Measurements from ENCODE around the gene NUBPL. TPM values are rescaled to one million over a fixed set of nuclear protein-coding genes. Genes with fewer than 3 reads are reported as not detected.
"Not testable (repeated sequence)": the region's sequence is repeated elsewhere in the genome, so short reads cannot be mapped to it uniquely, and the experiment has no call there.

Gene NUBPL
- total and polyA plus RNA-seq, 7 donors, result 3.3 to 16.3 (median 8.5) TPM

- Histone ChIP-seq H3K4me1 (no peaks in the 10 kb centered on the region), H3K27me3 (ENCODE audit: insufficient read depth in 3 of 3, low read length in 2 of 3) (no peaks in the 10 kb centered on the region), H3K9me3 (no peaks in the 10 kb centered on the region), H3K36me3 (ENCODE audit: insufficient read depth in 1 of 2, low read depth in 1 of 2) (no peaks in the 10 kb centered on the region), H3K4me3 (no peak overlapping the region), H3K27ac (no peak overlapping the region)
- intact Hi-C loops (cut with DNase I), result no loop called here
- TF ChIP-seq, protein P1, sequence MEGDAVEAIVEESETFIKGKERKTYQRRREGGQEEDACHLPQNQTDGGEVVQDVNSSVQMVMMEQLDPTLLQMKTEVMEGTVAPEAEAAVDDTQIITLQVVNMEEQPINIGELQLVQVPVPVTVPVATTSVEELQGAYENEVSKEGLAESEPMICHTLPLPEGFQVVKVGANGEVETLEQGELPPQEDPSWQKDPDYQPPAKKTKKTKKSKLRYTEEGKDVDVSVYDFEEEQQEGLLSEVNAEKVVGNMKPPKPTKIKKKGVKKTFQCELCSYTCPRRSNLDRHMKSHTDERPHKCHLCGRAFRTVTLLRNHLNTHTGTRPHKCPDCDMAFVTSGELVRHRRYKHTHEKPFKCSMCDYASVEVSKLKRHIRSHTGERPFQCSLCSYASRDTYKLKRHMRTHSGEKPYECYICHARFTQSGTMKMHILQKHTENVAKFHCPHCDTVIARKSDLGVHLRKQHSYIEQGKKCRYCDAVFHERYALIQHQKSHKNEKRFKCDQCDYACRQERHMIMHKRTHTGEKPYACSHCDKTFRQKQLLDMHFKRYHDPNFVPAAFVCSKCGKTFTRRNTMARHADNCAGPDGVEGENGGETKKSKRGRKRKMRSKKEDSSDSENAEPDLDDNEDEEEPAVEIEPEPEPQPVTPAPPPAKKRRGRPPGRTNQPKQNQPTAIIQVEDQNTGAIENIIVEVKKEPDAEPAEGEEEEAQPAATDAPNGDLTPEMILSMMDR (IDR thresholded peaks at IDR 0.05), result no peak
- DNase-seq, result no peak
- no peak for ATAC-seq
Observed at GRCh38 chr14:31806249-31806648, 245.0 kb downstream of the NUBPL start.

DNA sequence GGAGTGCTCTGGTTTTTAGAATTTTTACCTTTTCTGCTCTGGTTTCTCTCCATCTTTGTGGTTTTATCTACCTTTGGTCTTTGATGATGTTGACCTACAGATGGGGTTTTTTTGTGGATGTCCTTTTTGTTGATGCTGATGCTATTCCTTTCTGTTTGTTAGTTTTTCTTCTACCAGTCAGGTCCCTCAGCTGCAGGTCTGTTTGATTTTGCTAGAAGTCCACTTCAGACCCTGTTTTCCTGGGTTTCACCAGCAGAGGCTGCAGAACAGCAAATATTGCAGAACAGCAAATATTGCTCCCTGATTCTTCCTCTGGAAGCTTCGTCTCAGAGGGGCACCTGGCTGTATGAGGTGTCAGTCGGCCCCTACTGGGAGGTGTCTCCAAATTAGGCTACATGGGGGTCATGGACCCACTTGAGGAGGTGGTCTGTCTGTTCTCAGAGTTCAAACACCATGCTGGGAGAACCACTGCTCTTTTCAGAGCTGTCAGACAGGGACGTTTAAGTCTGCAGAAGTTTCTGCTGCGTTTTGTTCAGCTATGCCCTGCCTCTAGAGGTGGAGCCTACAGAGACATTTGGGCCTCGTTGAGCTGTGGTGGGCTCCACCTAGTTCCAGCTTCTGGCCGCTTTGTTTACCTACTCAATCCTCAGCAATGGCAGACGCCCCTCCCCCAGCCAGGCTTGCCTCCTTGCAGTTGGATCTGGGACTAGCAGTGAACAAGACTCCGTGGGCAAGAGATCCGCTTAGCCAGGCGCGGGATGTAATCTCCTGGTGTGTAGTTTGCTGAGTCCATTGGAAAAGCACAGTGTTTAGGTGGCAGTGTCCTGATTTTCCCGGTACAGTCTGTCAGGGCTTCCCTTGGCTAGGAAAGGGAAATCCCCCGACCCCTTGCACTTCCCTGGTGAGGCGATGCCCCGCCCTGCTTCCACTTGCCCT, 250.8 kb downstream of the NUBPL start:
- intact Hi-C loops (cut with DNase I); H3K27ac ChIP-seq; H3K27me3 ChIP-seq (ENCODE audit: insufficient read depth in 3 of 3, low read length in 2 of 3); H3K9me3 ChIP-seq; DNase-seq; H3K4me1 ChIP-seq; H3K36me3 ChIP-seq (ENCODE audit: insufficient read depth in 1 of 2, low read depth in 1 of 2); ATAC-seq; H3K4me3 ChIP-seq: not testable (repeated sequence)
- WGBS, 3 donors, result 84 to 90% (median 85%) methylated on average over 15 of the region's 15 CpGs

DNA sequence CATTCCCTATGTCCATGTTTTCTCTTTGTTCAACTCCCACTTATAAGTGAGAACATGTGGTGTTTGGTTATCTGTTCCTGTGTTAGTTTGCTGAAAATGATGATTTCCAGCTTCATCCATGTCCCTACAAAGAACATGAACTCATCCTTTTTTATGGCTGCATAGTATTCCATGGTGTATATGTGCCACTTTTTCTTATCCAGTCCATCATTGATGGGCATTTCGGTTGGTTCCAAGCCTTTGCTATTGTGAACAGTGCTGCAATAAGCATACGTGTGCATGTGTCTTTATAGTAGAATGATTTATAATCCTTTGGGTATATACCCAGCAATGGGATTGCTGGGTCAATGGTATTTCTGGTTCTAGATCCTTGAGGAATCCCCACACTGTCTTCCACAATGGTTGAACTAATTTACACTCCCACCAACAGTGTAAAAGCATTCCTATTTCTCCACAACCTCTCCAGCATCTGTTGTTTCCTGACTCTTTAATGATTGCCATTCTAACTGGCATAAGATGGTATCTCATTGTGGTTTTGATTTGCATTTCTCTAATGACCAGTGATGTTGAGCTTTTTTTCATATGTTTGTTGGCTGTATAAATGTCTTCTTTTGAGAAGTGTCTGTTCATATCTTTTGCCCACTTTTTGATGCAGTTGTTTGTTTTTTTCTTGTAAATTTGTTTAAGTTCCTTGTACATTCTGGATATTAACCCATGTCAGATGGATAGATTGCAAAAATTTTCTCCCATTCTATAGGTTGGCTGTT, 252.7 kb downstream of the NUBPL start:
- WGBS, 3 donors, result 93% methylated on average over 2 of the region's 2 CpGs
- H3K4me3 ChIP-seq; H3K4me1 ChIP-seq; H3K9me3 ChIP-seq; DNase-seq; H3K27me3 ChIP-seq (ENCODE audit: insufficient read depth in 3 of 3, low read length in 2 of 3); H3K36me3 ChIP-seq (ENCODE audit: insufficient read depth in 1 of 2, low read depth in 1 of 2); H3K27ac ChIP-seq; intact Hi-C loops (cut with DNase I); ATAC-seq: not testable (repeated sequence)

GRCh38 chr14:31819281-31819680, 258.1 kb downstream of the NUBPL start:
- ATAC-seq (no peak), DNase-seq (no peak)
- peaks cover 6% of the 10 kb centered on the region for H3K4me1 ChIP-seq
- H3K4me3 ChIP-seq, result no peak overlapping the region
- intact Hi-C loops (cut with DNase I), result no loop called here
- H3K36me3 ChIP-seq (ENCODE audit: insufficient read depth in 1 of 2, low read depth in 1 of 2), result no peaks in the 10 kb centered on the region
- H3K9me3 ChIP-seq, result no peaks in the 10 kb centered on the region
- no peaks in the 10 kb centered on the region for H3K27me3 ChIP-seq (ENCODE audit: insufficient read depth in 3 of 3, low read length in 2 of 3)
- H3K27ac ChIP-seq, result no peak overlapping the region
- TF ChIP-seq, protein P1 (IDR thresholded peaks at IDR 0.05), result no peak

- intact Hi-C loops (cut with DNase I), result no loop called here
- Histone ChIP-seq H3K9me3 (no peaks in the 10 kb centered on the region), H3K27me3 (ENCODE audit: insufficient read depth in 3 of 3, low read length in 2 of 3) (no peaks in the 10 kb centered on the region), H3K36me3 (ENCODE audit: insufficient read depth in 1 of 2, low read depth in 1 of 2) (peaks cover 0 to 4% of the 10 kb centered on the region in 2 donors), H3K27ac (no peak overlapping the region), H3K4me1 (peaks cover 6% of the 10 kb centered on the region), H3K4me3 (no peak overlapping the region)
- DNase-seq, result no peak
- TF ChIP-seq, protein P1 (IDR thresholded peaks at IDR 0.05), result no peak
- ATAC-seq, result no peak
Observed at GRCh38 chr14:31825459-31825858, 264.3 kb downstream of the NUBPL start.
